NCI-H2081 (cell line): ENCODE measurements around the gene CYFIP1.
A peak's percentile ranks its signal among the peaks of the same experiment; 100 is the strongest.

Experiments
- DNase-seq, 2 experiments: peaks; one replicate each; lab custom pipeline; 2025; lab: John Stamatoyannopoulos, UW

The CYFIP1 gene

GRCh38 chr15:22918056-22918455, 62.1 kb downstream of the CYFIP1 start:
- no peak for DNase-seq

GRCh38 chr15:22917556-22917955, 62.6 kb downstream of the CYFIP1 start:
- DNase-seq = no peak

- DNase-seq = no peak
Observed at GRCh38 chr15:22916606-22917350, 63.4 kb downstream of the CYFIP1 start.

GRCh38 chr15:22915866-22916515, 64.2 kb downstream of the CYFIP1 start:
- no peak for DNase-seq

GRCh38 chr15:22913646-22914380, 66.4 kb downstream of the CYFIP1 start:
- no peak for DNase-seq

- no peak for DNase-seq
Observed at GRCh38 chr15:22912256-22912655, 67.9 kb downstream of the CYFIP1 start.

- DNase-seq = no peak
Observed at GRCh38 chr15:22911306-22911705, 68.9 kb downstream of the CYFIP1 start.

- DNase-seq = no peak
Observed at GRCh38 chr15:22908830-22909229, 71.3 kb downstream of the CYFIP1 start.

- no peak for DNase-seq
Observed at GRCh38 chr15:22907161-22907950, 72.8 kb downstream of the CYFIP1 start.

GRCh38 chr15:22904736-22905135, 75.4 kb downstream of the CYFIP1 start:
- DNase-seq = peak; percentile 2 to 47

- peak; percentile 49 to 77 for DNase-seq
Observed at GRCh38 chr15:22903961-22904534, 76.1 kb downstream of the CYFIP1 start.

GRCh38 chr15:22903427-22903826, 76.7 kb downstream of the CYFIP1 start:
- no peak for DNase-seq

- no peak for DNase-seq
Observed at GRCh38 chr15:22902981-22903380, 77.2 kb downstream of the CYFIP1 start.

- no peak for DNase-seq
Observed at GRCh38 chr15:22902578-22902977, 77.6 kb downstream of the CYFIP1 start.

GRCh38 chr15:22902046-22902445, 78.1 kb downstream of the CYFIP1 start:
- no peak for DNase-seq

GRCh38 chr15:22895465-22896190, 84.5 kb downstream of the CYFIP1 start:
- no peak for DNase-seq

- no peak for DNase-seq
Observed at GRCh38 chr15:22893881-22894280, 86.3 kb downstream of the CYFIP1 start.

GRCh38 chr15:22893081-22893480, 87.1 kb downstream of the CYFIP1 start:
- DNase-seq = no peak

GRCh38 chr15:22892333-22892732, 87.8 kb downstream of the CYFIP1 start:
- DNase-seq = no peak

- DNase-seq = no peak
Observed at GRCh38 chr15:22891426-22892210, 88.5 kb downstream of the CYFIP1 start.
